Activated CD8-positive, alpha-beta memory T cell treated with anti-CD3 and anti-CD28 coated beads, Interleukin-2, amount 50 U/mL, for 24 hours (primary cell): Measurements from ENCODE around the gene CTTN.
"Not testable (repeated sequence)": the region's sequence is repeated elsewhere in the genome, so short reads cannot be mapped to it uniquely, and the experiment has no call there.

Experiments used
- DNase-seq: peaks from one replicate; pipeline ENCODE4 v3.0.0-alpha.2; 2020; ENCODE audit errors: extremely low read depth

CTTN gene

GRCh38 chr11:70381872-70382861 lies 16.2 kb upstream of the CTTN start:
- no peak for DNase-seq

- DNase-seq = no peak
Observed at GRCh38 chr11:70383664-70384565, 14.4 kb upstream of the CTTN start.

GRCh38 chr11:70384566-70385152 lies 13.7 kb upstream of the CTTN start:
- DNase-seq = no peak

- DNase-seq = no peak
Observed at GRCh38 chr11:70387564-70387963, 10.8 kb upstream of the CTTN start.

GRCh38 chr11:70389201-70389600 lies 9.1 kb upstream of the CTTN start:
- DNase-seq = no peak

GRCh38 chr11:70390882-70391281 lies 7.4 kb upstream of the CTTN start:
- DNase-seq = not testable (repeated sequence)

GRCh38 chr11:70394211-70394950 lies 3.9 kb upstream of the CTTN start:
- no peak for DNase-seq

GRCh38 chr11:70397336-70397982 lies 870 bp upstream of the CTTN start:
- DNase-seq = no peak

- DNase-seq = no peak
Observed at GRCh38 chr11:70398834-70399680, 728 bp downstream of the CTTN start.

- no peak for DNase-seq
Observed at GRCh38 chr11:70399681-70400112, 1.4 kb downstream of the CTTN start.

GRCh38 chr11:70400643-70401042 lies 2.3 kb downstream of the CTTN start:
- DNase-seq = no peak

GRCh38 chr11:70402016-70402415 lies 3.7 kb downstream of the CTTN start:
- no peak for DNase-seq

GRCh38 chr11:70402685-70403084 lies 4.4 kb downstream of the CTTN start:
- no peak for DNase-seq

GRCh38 chr11:70404244-70404643 lies 5.9 kb downstream of the CTTN start:
- no peak for DNase-seq

- DNase-seq = no peak
Observed at GRCh38 chr11:70405679-70406395, 7.5 kb downstream of the CTTN start.

GRCh38 chr11:70407121-70407520 lies 8.8 kb downstream of the CTTN start:
- no peak for DNase-seq

- no peak for DNase-seq
Observed at GRCh38 chr11:70407814-70408213, 9.5 kb downstream of the CTTN start.

GRCh38 chr11:70408326-70408725 lies 10.0 kb downstream of the CTTN start:
- DNase-seq = not testable (repeated sequence)

GRCh38 chr11:70409437-70409836 lies 11.1 kb downstream of the CTTN start:
- DNase-seq = no peak
